ENCODE results near the gene CEP63. TPM values are rescaled to one million over a fixed set of nuclear protein-coding genes. Genes with fewer than 3 reads are reported as not detected.

CEP63 gene
- total RNA-seq, 1 donor = 13.8 TPM

DNA sequence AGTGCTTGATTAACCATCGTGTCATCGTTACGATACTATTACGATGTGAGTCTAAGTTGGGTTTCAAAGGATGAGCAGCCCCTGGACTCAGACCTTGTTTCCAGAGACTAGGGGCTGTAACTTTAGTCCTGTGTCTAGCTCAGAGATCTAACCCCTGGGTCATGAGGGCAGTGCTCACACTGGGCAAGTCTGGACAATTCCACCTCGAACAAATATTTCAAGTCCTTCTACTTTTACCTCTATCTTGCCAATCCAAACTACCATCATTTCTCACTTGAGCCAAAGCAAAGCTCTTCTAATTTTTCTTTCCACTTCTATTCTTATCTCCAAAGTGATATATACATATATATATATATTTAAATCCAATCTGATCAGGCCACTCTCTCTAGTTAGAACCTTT lies 10.9 kb upstream of the CEP63 start:
- DNase-seq (ENCODE audit: low read depth) = no peak
- TF ChIP-seq, protein P1, sequence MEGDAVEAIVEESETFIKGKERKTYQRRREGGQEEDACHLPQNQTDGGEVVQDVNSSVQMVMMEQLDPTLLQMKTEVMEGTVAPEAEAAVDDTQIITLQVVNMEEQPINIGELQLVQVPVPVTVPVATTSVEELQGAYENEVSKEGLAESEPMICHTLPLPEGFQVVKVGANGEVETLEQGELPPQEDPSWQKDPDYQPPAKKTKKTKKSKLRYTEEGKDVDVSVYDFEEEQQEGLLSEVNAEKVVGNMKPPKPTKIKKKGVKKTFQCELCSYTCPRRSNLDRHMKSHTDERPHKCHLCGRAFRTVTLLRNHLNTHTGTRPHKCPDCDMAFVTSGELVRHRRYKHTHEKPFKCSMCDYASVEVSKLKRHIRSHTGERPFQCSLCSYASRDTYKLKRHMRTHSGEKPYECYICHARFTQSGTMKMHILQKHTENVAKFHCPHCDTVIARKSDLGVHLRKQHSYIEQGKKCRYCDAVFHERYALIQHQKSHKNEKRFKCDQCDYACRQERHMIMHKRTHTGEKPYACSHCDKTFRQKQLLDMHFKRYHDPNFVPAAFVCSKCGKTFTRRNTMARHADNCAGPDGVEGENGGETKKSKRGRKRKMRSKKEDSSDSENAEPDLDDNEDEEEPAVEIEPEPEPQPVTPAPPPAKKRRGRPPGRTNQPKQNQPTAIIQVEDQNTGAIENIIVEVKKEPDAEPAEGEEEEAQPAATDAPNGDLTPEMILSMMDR (IDR thresholded peaks at IDR 0.05; ENCODE audit: insufficient read depth, low read depth, low read length) = no peak
- H3K4me3 ChIP-seq (ENCODE audit: low read depth, low read length) = no peak overlapping the region

DNA sequence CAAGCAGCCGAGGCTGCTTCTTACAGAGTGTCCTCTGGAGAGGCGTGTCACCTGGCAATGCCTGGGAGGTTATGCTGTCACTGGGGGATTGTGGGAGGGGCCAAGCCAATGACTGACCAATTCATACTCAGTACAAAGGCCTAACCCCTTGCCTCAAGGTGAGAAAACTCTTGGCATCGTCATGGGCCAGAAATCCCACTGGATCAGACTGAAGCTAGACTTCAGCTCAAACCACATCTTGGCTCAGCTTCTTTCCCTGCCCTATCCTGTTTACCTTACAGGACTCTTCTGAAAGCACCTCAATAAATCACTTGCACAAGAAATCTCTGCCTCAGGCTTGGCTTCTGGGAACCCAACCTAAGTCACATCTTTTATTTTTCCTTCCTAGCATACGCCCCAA lies 9.6 kb upstream of the CEP63 start:
- DNase-seq (ENCODE audit: low read depth) = peak; percentile 40
- TF ChIP-seq, protein P1 (IDR thresholded peaks at IDR 0.05; ENCODE audit: insufficient read depth, low read depth, low read length) = no peak
- H3K4me3 ChIP-seq (ENCODE audit: low read depth, low read length) = no peak overlapping the region

DNA sequence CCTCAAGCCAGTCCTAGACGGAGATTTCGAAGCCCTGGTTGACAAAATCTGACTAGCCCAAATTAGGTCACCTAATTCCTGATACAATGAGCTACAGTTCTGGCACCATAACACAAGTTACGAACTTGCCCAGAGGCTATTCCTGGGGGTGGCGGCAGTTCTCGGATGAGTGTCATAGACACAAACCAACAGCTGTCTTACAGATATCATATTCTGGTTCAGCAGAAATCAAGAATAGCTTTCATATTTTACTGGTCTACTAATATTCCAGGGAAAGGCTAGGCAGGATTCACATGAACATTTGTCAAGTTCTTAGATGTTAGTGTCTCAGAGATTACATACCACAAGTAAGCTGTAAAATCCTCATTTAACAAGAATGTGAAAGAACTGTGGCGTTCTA lies 8.9 kb upstream of the CEP63 start:
- TF ChIP-seq, protein P1 (IDR thresholded peaks at IDR 0.05; ENCODE audit: insufficient read depth, low read depth, low read length) = no peak
- peak; percentile 28 for DNase-seq (ENCODE audit: low read depth)
- no peak overlapping the region for H3K4me3 ChIP-seq (ENCODE audit: low read depth, low read length)

DNA sequence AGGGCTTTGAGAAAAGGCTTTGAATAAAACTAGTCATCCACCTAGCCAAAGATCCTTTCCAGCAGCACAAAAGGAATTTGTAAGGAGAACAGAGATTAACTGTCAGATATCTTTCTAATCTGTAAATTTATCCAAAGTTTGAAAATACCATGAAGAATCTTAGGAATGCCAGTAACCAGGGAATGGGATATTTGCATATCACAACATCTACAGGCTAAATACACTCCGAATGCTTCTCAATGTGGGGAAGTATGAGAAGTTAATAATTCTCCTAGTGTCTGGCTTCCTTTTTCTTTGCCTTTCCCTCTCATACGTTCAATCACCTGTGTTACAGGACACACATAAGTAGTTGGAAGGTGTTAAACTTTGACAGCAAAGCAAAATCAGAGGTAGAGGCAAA lies 7.9 kb upstream of the CEP63 start:
- TF ChIP-seq, protein P1 (IDR thresholded peaks at IDR 0.05; ENCODE audit: insufficient read depth, low read depth, low read length) = no peak
- no peak overlapping the region for H3K4me3 ChIP-seq (ENCODE audit: low read depth, low read length)
- DNase-seq (ENCODE audit: low read depth) = no peak

DNA sequence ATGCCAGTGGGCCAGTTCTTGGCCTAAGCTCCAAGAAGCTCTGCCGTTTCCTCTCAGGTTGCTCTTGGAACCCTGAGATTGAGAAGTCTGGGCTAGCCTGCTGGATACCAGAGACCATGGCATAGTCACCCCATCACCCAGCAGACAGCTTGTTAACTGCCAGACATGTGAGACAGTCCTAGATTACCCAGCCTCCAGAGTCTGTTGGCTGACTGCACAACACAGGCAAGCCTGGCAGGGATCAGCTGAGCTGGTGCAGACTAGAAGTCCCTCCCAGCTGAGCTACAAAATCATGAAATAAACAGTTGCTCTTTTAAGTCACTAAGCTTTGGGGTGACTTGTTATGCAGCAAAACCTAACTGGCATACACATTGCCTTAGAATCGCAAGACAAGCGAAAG lies 5.3 kb upstream of the CEP63 start:
- no peak for DNase-seq (ENCODE audit: low read depth)
- TF ChIP-seq, protein P1 (IDR thresholded peaks at IDR 0.05; ENCODE audit: insufficient read depth, low read depth, low read length) = no peak

DNA sequence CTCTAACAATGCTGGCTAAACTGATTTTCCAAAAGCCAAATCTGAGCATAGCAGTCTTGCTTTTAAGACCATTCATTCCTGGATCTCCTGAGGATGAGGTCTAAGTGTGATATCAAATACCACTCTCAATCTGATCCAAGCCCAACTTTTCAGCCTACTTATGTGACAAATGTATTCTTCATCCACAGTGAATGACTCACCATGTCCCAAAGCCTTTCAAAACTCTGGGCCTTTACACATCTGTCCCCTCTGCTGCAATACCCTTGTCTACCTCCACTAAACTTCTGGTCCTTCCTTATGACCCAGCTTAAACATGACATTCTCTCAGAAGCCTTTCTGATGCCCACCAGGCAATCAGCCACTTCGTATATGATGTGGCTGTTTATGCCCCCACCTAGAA lies 4.7 kb upstream of the CEP63 start:
- TF ChIP-seq, protein P1 (IDR thresholded peaks at IDR 0.05; ENCODE audit: insufficient read depth, low read depth, low read length) = no peak
- no peak overlapping the region for H3K4me3 ChIP-seq (ENCODE audit: low read depth, low read length)
- DNase-seq (ENCODE audit: low read depth) = no peak

More for the DNA sequence above, 5.3 kb upstream of the CEP63 start:
- H3K4me3 ChIP-seq (ENCODE audit: low read depth, low read length) = no peak overlapping the region

DNA sequence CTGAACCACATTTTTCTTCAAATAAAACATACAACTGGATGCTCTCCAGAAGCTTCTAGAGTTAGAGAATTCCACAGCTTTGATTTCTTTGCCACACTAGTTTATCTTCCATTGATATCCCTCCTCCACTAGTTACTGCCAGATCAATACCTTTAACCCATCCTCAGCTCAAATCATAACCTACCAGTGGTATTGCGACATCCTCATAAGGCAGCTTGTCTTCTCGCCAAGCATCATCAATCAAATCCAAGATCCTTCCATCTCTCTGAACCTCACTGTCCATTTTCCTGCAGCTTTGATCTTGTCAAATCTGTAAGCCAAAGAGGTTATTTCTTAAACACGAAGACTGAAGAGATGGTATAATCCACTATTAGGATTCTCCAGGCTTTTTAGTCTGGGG lies 3.2 kb upstream of the CEP63 start:
- no peak overlapping the region for H3K4me3 ChIP-seq (ENCODE audit: low read depth, low read length)
- TF ChIP-seq, protein P1 (IDR thresholded peaks at IDR 0.05; ENCODE audit: insufficient read depth, low read depth, low read length) = no peak
- DNase-seq (ENCODE audit: low read depth) = no peak

All from fibroblast of villous mesenchyme (primary cell).